Measurements from ENCODE around the gene TSTD2.

DNA sequence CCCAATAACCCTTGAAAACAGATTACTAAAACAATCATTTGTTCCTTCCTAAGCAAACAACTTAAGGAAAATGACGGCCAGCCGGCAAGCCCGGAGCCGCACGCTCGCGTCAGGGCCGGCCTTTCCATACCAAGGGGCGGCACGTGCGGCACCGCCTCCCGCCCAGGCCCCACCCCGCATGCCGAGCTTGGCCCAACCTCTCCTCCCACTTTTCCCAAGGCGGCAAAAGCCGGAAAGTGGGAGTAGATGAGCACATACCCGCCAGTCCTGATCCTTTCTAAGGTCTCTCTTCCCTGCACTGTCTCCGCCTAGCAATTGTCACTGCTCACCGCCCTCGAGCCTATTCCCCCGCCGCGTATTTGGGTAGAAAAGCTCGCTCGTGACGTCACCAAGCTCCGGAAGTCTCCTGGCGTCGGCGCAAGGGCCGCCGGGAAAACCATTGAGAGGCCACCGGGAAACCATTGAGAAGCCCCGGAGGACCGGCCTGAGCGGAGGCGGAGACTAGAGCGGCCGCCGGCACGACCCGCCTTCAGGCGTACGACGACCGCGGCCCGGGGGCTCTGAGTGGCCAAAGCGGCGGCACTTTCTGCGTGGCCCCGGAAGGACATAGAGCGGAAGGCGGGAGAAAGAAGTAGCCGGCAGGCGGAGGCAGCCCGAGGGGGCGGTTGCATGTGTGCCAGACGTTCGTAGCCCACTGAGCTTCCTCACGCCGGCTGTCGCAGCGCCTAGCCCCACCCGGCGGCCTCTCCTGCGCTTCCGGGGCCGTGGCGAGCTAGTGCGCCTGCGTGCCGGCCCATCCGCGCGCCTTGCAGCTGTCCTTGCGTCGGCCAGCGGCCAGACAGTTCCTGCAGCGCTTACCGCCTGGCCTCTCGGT is at the start of gene TSTD2, which contains the start of gene NCBP1:
- TF ChIP-seq, protein P1, sequence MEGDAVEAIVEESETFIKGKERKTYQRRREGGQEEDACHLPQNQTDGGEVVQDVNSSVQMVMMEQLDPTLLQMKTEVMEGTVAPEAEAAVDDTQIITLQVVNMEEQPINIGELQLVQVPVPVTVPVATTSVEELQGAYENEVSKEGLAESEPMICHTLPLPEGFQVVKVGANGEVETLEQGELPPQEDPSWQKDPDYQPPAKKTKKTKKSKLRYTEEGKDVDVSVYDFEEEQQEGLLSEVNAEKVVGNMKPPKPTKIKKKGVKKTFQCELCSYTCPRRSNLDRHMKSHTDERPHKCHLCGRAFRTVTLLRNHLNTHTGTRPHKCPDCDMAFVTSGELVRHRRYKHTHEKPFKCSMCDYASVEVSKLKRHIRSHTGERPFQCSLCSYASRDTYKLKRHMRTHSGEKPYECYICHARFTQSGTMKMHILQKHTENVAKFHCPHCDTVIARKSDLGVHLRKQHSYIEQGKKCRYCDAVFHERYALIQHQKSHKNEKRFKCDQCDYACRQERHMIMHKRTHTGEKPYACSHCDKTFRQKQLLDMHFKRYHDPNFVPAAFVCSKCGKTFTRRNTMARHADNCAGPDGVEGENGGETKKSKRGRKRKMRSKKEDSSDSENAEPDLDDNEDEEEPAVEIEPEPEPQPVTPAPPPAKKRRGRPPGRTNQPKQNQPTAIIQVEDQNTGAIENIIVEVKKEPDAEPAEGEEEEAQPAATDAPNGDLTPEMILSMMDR (IDR thresholded peaks at IDR 0.05; ENCODE audit: low read length): no peak
- TF ChIP-seq EZH2 (optimal IDR thresholded peaks at IDR 0.05; ENCODE audit: low read depth, low read length) (no peak), EZH2phosphoT487 (IDR thresholded peaks at IDR 0.05; ENCODE audit: low read length) (no peak)

All from MM.1S (cell line).